Ovary (tissue), 3 donors: ENCODE data around the gene ALOXE3.

Source experiments
- CTCF ChIP-seq, 3 donors: fragments of 450-650 bp in 2 of 3; fragments of 200-600 bp in 1 of 3; IDR thresholded peaks; one replicate each; pipeline versions ENCODE4 v1.5.1 to v1.8.0; 2016 to 2022; ENCODE audit warnings: antibody characterized with exemption in 3 of 3, mild to moderate bottlenecking in 1 of 3
- POLR2A ChIP-seq: fragments of 450-650 bp; IDR thresholded peaks from one replicate; pipeline ENCODE4 v1.6.1; 2017; ENCODE audit warnings: antibody characterized with exemption, mild to moderate bottlenecking, moderate library complexity
- donor health status: DM: no; HTN: no; CAD: no.

DNA sequence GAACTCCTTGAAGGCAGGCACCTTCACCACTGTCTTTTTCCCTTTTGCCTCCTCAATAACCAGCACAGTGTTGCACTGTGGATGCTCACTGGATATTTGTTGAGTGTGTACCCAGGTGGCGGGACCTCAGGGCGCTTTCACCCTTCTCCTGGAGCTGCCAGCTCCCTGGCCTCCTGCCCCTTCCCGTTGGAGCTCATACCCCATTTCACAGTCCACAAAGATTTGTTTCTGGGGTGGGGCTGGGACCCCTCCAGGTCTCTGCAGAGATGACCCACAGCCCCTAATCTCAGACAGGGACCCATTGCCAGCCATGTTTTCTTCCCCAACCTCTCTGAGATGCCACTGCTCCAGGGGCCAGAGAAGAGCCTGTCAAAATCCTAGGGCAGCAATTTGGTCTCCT lies 43.2 kb downstream of the ALOXE3 start:
- TF ChIP-seq CTCF (IDR thresholded peaks at IDR 0.05) = no peak
- TF ChIP-seq POLR2A = no peak
